ENCODE measurements around the gene BRAP.
"Not testable (repeated sequence)": the region's sequence is repeated elsewhere in the genome, so short reads cannot be mapped to it uniquely, and the experiment has no call there.

GRCh38 chr12:111723646-111724360 is 38.0 kb upstream of the BRAP start:
- TF ChIP-seq EZH2 (IDR thresholded peaks at IDR 0.05; ENCODE audit: insufficient read depth, poor library complexity, severe bottlenecking); EZH2phosphoT487 (IDR thresholded peaks at IDR 0.05; ENCODE audit: insufficient read depth, low read depth): not testable (repeated sequence)

Measured in GM23248 (cell line).